Type B pancreatic cell (in vitro differentiated cells): ENCODE data around the gene ANKRD13A. TPM values are rescaled to one million over a fixed set of nuclear protein-coding genes. Genes with fewer than 3 reads are reported as not detected.
A peak's percentile ranks its signal among the peaks of the same experiment; 100 is the strongest.

ENCODE experiments used
- DNase-seq: peaks from one replicate; pipeline ENCODE4 v3.0.0; 2021; ENCODE audit warnings: mixed read lengths; ENCODE audit not compliant: unreplicated experiment; ENCODE audit errors: extremely low spot score
- H3K27ac Mint-ChIP-seq: 2 replicates; pipeline ENCODE4 v1.8.0; 2021; ENCODE audit warnings: mild to moderate bottlenecking, mixed read lengths
- H3K27me3 Mint-ChIP-seq: 2 replicates; pipeline ENCODE4 v1.8.0; 2021; ENCODE audit warnings: mixed read lengths
- H3K36me3 Mint-ChIP-seq: 2 replicates; pipeline ENCODE4 v1.8.0; 2021; ENCODE audit warnings: mixed read lengths
- H3K4me1 Mint-ChIP-seq: one replicate; pipeline ENCODE4 v1.8.0; 2021; ENCODE audit warnings: mixed read lengths; ENCODE audit not compliant: unreplicated experiment
- H3K4me3 Mint-ChIP-seq: 2 replicates; pipeline ENCODE4 v1.8.0; 2021; ENCODE audit warnings: mild to moderate bottlenecking, mixed read lengths
- H3K9me3 Mint-ChIP-seq: 2 replicates; pipeline ENCODE4 v1.8.0; 2021; ENCODE audit warnings: mixed read lengths
- total RNA-seq: library from RNA; stranded (reverse); gene quantifications from 2 replicates; pipeline ENCODE4 v1.2.1, GENCODE V29; 2021; ENCODE audit warnings: low replicate concordance
- TF ChIP-seq, protein P1 (sequence below): fragments of 200-600 bp; sonication (generic); conservative IDR thresholded peaks from 2 replicates; pipeline ENCODE4 v1.5.0; 2021; ENCODE audit warnings: antibody characterized with exemption, mild to moderate bottlenecking

ANKRD13A gene
- total RNA-seq, 1 donor from 2014 or later, result 34.6 TPM

DNA sequence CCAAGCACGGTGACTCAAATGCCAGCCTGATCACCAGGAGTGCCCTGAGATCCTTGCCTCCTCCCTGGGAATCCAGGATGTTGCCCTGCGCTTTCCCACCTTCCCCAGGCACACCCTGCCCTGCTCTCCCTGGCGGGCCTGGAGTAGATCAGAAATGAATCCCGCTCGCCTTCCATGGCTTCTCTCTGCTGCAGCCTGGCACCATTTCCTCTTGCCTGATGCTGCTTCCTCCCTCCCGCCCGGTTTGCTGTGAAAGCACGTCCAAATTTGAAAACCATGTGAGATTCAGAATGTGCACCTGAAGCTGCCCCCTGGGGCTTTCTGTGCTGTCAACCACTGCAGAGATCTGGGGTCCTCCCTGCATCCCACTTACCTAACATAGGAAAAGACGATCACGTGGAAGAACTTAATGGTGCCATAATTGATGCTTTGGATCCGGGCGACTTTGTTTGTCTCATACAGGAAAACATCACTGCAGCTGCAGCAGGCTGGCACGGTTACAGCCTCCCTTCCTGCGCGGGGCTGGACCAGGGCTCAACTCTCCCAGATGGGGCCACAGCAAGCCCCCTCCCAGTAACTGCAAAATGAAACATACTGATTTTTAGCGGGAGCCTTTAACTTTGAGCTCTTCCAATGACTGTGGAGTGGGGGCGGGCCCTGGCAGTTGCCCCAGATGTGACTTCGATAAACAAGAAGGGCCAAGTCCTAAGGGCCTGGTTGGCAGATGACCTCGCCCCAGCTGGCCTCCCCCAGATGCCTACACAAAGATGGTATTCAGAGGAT, 74.0 kb downstream of the ANKRD13A start:
- Mint-ChIP-seq H3K4me3 (no peak overlapping the region), H3K27ac (no peak overlapping the region), H3K36me3 (no peaks in the 10 kb centered on the region), H3K9me3 (no peaks in the 10 kb centered on the region), H3K4me1 (peaks cover 15% of the 10 kb centered on the region), H3K27me3 (peaks cover 9% of the 10 kb centered on the region)
- TF ChIP-seq, protein P1, sequence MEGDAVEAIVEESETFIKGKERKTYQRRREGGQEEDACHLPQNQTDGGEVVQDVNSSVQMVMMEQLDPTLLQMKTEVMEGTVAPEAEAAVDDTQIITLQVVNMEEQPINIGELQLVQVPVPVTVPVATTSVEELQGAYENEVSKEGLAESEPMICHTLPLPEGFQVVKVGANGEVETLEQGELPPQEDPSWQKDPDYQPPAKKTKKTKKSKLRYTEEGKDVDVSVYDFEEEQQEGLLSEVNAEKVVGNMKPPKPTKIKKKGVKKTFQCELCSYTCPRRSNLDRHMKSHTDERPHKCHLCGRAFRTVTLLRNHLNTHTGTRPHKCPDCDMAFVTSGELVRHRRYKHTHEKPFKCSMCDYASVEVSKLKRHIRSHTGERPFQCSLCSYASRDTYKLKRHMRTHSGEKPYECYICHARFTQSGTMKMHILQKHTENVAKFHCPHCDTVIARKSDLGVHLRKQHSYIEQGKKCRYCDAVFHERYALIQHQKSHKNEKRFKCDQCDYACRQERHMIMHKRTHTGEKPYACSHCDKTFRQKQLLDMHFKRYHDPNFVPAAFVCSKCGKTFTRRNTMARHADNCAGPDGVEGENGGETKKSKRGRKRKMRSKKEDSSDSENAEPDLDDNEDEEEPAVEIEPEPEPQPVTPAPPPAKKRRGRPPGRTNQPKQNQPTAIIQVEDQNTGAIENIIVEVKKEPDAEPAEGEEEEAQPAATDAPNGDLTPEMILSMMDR, result no peak
- no peak for DNase-seq

DNA sequence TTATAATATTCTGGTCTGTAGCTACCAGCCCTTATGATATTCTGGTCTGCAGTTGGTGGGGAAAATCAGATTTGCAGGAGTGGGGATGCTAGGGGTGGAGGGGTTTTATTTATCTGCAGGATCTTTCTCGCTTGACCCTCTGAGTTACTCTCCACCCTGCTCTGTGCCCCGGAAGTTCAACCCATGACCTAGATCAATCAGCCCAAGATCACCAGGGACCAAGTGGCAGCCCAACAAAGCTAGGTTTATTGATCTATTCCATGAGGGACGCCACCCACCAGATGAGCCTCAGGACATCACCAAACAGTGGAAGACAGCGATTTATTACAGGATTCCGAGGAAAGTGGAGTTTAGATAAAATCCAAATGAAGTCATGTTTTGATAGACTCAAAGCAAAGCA, 74.9 kb downstream of the ANKRD13A start:
- DNase-seq, result no peak
- H3K27ac Mint-ChIP-seq, result no peak overlapping the region
- no peaks in the 10 kb centered on the region for H3K36me3 Mint-ChIP-seq
- TF ChIP-seq, protein P1, result no peak
- peaks cover 7% of the 10 kb centered on the region for H3K27me3 Mint-ChIP-seq
- H3K4me3 Mint-ChIP-seq, result no peak overlapping the region
- peaks cover 15% of the 10 kb centered on the region for H3K4me1 Mint-ChIP-seq
- no peaks in the 10 kb centered on the region for H3K9me3 Mint-ChIP-seq

DNA sequence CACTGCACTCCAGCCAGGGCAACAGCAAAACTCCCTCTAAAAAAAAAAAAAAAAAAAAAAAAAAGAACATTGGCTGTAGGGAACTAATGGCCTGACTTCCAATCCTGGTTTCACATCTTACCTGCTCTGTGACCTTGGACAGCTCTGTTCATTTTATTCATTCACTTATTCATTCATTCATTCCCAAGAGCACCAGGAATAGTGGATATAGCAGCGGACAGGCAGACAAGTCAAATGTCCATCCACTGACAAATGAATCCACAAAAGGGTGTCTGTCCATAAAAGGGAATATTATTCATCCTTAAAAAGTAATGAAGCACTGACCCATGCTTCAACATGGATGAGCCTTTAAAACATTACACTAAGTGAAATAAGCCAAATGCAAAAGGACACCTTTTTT, 76.7 kb downstream of the ANKRD13A start:
- no peak overlapping the region for H3K4me3 Mint-ChIP-seq
- no peaks in the 10 kb centered on the region for H3K9me3 Mint-ChIP-seq
- no peak overlapping the region for H3K27ac Mint-ChIP-seq
- H3K27me3 Mint-ChIP-seq, result peaks cover 7% of the 10 kb centered on the region
- TF ChIP-seq, protein P1, result no peak
- peaks cover 15% of the 10 kb centered on the region for H3K4me1 Mint-ChIP-seq
- no peak for DNase-seq
- H3K36me3 Mint-ChIP-seq, result no peaks in the 10 kb centered on the region

DNA sequence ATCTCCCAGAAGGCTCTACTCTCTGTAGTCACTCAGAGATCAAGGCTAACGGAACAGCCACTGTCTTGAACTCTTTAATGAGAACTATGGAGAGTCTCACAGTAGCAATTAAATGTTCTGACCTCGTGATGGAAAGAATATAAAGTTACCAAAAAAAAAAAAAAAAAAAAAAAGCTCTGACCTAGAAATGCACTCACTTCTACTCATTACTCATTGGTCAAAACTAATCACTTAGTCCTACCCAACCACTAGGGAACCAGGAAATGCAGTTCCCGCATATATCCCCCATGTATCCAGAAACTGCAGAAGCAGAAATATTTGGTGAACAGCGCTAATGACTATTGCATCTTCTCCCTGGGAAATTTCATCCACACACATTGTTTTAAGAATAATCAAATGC, 78.6 kb downstream of the ANKRD13A start:
- Mint-ChIP-seq H3K4me3 (no peak overlapping the region), H3K27me3 (peaks cover 7% of the 10 kb centered on the region), H3K9me3 (no peaks in the 10 kb centered on the region), H3K27ac (no peak overlapping the region), H3K36me3 (no peaks in the 10 kb centered on the region), H3K4me1 (peaks cover 15% of the 10 kb centered on the region)
- no peak for DNase-seq
- TF ChIP-seq, protein P1, result no peak

DNA sequence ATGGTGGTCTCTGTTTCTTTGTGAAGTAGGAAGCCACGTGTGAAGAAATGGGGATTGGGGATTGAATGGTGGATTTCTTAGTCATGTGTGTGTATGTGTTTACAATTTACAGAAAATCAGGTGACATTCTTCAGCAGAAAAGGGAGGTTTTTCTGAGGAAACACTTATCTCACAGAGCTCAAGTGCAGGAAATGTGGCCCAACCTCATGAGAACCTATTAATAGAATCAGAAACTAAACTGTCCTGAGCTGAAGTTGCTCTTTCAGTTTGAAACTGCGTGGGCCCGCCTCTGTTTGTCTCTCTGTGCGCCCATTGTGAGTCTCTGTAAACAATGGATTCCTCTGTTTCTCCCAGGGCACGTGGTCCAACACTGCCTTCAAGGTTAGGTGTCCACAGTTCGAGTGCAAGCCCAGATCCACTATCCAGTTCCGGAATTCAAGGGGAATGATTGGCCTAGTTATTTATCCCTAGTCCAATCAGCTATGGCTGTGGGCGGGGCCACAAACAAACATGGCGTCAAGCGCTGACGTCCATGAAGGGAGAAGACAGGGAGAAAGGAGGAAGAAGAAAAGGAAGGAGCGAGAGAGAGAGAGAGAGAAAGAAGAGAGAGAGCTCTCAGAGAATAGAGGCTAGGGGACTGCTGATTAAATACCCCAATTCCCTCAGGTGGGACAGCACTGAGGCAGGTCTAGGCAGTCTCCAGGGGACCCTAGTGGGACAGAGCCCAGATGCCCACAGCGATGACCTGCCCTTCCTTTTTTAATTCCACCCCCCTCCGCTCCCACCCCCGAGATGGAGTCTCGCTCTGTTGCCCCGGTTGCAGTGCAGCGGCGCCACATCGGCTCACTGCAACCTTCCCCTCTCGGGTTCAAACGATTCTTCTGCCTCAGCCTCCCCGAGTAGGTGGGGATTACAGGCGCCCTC, 80.5 kb downstream of the ANKRD13A start:
- Mint-ChIP-seq H3K4me1 (no peaks in the 10 kb centered on the region), H3K27me3 (peaks cover 8% of the 10 kb centered on the region), H3K27ac (peak overlapping the region; percentile 18), H3K4me3 (no peak overlapping the region), H3K36me3 (no peaks in the 10 kb centered on the region), H3K9me3 (no peaks in the 10 kb centered on the region)
- TF ChIP-seq, protein P1, result no peak
- no peak for DNase-seq
